Right lobe of liver (tissue), 4 donors: Measurements from ENCODE around the gene IFNA14.

Source experiments
- CTCF ChIP-seq, 4 donors: fragments of 200-600 bp in 3 of 4; fragments of 450-650 bp in 1 of 4; IDR thresholded peaks; one replicate each; pipeline versions ENCODE4 v1.5.1 to v1.8.0; 2016 to 2022; ENCODE audit warnings: antibody characterized with exemption in 4 of 4, mild to moderate bottlenecking in 2 of 4
- POLR2A ChIP-seq: fragments of 450-650 bp; IDR thresholded peaks from one replicate; pipeline ENCODE4 v1.6.1; 2017; ENCODE audit warnings: antibody characterized with exemption, mild to moderate bottlenecking
- donor health status: DM: no; HTN: no; CAD: no.
- donor health status: DM: no; HTN: no; CAD: no.
- donor health status: DM: no; HTN: yes; CAD: no.

GRCh38 chr9:21239911-21240310 is at the start of gene IFNA14:
- TF ChIP-seq CTCF (IDR thresholded peaks at IDR 0.05) (no peak), POLR2A (no peak)
